ENCODE data around the gene TSPAN2.

TSPAN2 gene

DNA sequence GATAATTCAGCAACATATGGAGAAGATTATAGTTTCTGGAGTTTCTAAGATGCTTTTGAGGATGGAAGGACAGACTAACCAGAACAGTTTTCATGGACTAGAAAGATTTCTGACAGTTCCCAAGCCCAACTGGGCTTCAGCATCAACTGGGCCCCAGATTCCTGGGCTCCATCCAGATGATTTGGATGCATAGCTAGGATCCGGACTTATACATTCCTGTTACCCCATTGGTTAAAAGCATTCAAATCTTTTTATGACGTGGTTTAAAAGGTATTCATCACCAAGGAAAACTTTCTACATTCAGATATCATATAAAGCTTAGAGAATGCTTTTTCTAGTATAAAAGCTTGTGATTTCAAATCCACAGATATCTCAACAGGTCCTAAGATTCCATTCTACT is 30.0 kb downstream of the TSPAN2 start:
- Histone ChIP-seq H3K27ac (ENCODE audit: low read depth, low read length) (no peak overlapping the region), H3K36me3 (ENCODE audit: insufficient read depth, low read length) (peaks cover 54% of the 10 kb centered on the region), H3K4me3 (ENCODE audit: low read depth in 1 of 2, low read length in 2 of 2) (no peak overlapping the region), H3K9me3 (ENCODE audit: low read length) (no peaks in the 10 kb centered on the region), H3K9ac (ENCODE audit: low read length) (no peak overlapping the region), H3K27me3 (ENCODE audit: control insufficient read depth in 1 of 2, insufficient read depth in 2 of 2, low read length in 2 of 2) (no peaks in the 10 kb centered on the region), H3K4me1 (ENCODE audit: insufficient read depth, low read length) (peaks cover 31% of the 10 kb centered on the region)

DNA sequence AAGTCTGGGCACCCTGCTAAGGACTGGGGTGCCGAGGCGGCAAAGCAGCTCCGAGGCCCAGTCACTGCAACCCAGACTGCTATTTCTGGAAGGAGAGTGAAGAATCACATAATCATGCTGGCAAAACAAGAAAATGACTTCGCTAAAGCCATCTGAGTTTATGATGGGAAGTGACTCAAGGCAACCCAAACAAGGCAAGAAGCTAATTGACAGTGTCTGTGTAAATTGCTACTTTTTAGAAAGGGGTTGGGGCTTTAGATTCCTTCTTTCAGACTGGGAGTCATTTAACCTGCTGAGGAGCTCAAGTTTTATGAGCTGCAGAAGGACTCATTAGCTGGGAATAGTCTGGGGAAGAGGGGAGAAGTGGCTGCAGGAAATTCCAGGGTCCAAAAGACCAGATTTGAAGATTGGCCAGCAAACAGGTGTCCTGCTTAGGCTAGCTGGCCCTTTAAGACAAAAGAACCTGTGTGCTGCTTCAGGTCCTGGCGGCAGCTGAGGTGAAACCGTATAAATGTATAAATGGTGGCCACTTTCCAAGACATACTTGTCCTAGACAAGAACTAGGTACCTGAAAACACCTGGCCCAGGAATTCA is 31.5 kb downstream of the TSPAN2 start:
- H3K27ac ChIP-seq (ENCODE audit: low read depth, low read length), result no peak overlapping the region
- H3K4me3 ChIP-seq (ENCODE audit: low read depth in 1 of 2, low read length in 2 of 2), result no peak overlapping the region
- no peak overlapping the region for H3K9ac ChIP-seq (ENCODE audit: low read length)
- H3K36me3 ChIP-seq (ENCODE audit: insufficient read depth, low read length), result peaks cover 57% of the 10 kb centered on the region
- no peaks in the 10 kb centered on the region for H3K9me3 ChIP-seq (ENCODE audit: low read length)
- no peaks in the 10 kb centered on the region for H3K27me3 ChIP-seq (ENCODE audit: control insufficient read depth in 1 of 2, insufficient read depth in 2 of 2, low read length in 2 of 2)
- peaks cover 24% of the 10 kb centered on the region for H3K4me1 ChIP-seq (ENCODE audit: insufficient read depth, low read length)

DNA sequence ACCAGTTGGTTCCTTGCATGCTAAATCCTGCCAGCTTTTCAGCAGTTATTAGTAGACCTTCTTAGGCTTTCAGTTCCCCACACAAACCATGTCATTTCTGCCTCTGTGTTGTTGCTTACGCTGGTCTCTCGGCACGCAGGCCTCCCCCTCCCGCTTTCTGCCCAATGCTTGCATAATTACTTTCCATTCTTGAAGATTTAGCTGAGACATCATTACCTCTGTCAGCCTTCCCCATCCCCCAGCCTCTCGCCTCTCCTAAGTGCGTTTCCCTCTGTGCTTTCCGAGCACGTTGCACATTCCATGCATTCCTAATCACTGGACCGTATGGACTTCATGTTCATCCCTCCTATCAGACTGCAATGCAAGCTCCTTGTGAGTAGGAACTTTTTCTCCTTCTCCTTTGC is 32.9 kb downstream of the TSPAN2 start:
- peaks cover 18% of the 10 kb centered on the region for H3K4me1 ChIP-seq (ENCODE audit: insufficient read depth, low read length)
- peaks cover 60% of the 10 kb centered on the region for H3K36me3 ChIP-seq (ENCODE audit: insufficient read depth, low read length)
- H3K9ac ChIP-seq (ENCODE audit: low read length), result no peak overlapping the region
- no peaks in the 10 kb centered on the region for H3K27me3 ChIP-seq (ENCODE audit: control insufficient read depth in 1 of 2, insufficient read depth in 2 of 2, low read length in 2 of 2)
- H3K27ac ChIP-seq (ENCODE audit: low read depth, low read length), result peak overlapping the region; percentile 53
- H3K4me3 ChIP-seq (ENCODE audit: low read depth in 1 of 2, low read length in 2 of 2), result no peak overlapping the region
- H3K9me3 ChIP-seq (ENCODE audit: low read length), result no peaks in the 10 kb centered on the region

DNA sequence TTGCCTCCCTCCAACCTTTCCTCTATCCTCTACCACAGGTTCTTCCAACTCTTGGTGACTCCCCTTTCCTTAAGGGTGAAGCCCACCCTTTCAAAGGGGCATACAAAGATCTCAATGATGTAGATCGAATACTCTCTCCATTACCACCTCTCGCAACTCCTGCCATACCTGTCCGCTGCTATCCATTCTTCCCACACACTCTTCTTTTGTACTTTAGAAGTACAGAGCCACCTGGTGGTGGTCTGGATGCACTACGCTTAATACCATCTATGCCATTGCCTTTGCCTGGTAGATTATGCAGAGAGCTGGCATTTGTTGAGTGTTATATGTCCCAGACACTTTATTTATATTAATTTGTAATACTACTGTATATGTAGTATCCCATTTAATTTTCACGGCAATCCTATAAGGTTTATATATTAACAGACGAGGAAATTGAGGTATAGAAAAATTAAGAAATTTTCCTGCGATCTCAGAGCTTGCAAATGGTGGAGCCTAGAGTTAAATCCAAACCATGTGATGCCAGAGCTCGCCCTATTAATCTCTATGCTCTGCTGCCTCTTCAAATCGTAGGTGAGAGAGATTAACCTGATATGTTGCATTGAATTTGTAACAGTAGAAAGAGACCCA is 36.7 kb downstream of the TSPAN2 start:
- H3K4me1 ChIP-seq (ENCODE audit: insufficient read depth, low read length), result peaks cover 21% of the 10 kb centered on the region
- H3K27ac ChIP-seq (ENCODE audit: low read depth, low read length), result no peak overlapping the region
- no peaks in the 10 kb centered on the region for H3K9me3 ChIP-seq (ENCODE audit: low read length)
- H3K36me3 ChIP-seq (ENCODE audit: insufficient read depth, low read length), result peaks cover 40% of the 10 kb centered on the region
- H3K27me3 ChIP-seq (ENCODE audit: control insufficient read depth in 1 of 2, insufficient read depth in 2 of 2, low read length in 2 of 2), result no peaks in the 10 kb centered on the region
- H3K9ac ChIP-seq (ENCODE audit: low read length), result no peak overlapping the region
- no peak overlapping the region for H3K4me3 ChIP-seq (ENCODE audit: low read depth in 1 of 2, low read length in 2 of 2)

DNA sequence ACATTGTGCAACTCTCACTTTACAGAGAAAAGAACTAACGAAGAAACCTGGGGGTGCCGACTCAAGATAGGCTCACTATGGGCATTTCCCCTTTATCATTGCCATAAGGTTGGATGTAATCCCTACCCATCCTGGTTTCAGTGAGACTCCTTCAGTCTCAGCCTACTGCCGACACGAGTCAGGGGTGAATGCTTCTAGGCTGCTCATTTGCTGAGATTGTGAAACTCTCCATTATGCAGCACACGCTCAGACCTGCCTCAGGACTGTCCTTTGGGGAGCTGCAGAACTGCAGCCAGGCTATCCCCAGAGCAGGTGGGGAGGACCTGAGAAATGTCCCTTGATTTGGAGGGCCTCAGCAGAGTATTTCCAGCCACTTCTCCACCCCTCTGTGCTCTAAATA is 37.5 kb downstream of the TSPAN2 start:
- Histone ChIP-seq H3K27ac (ENCODE audit: low read depth, low read length) (no peak overlapping the region), H3K36me3 (ENCODE audit: insufficient read depth, low read length) (peaks cover 38% of the 10 kb centered on the region), H3K27me3 (ENCODE audit: control insufficient read depth in 1 of 2, insufficient read depth in 2 of 2, low read length in 2 of 2) (no peaks in the 10 kb centered on the region), H3K4me1 (ENCODE audit: insufficient read depth, low read length) (peaks cover 16% of the 10 kb centered on the region), H3K4me3 (ENCODE audit: low read depth in 1 of 2, low read length in 2 of 2) (no peak overlapping the region), H3K9me3 (ENCODE audit: low read length) (no peaks in the 10 kb centered on the region), H3K9ac (ENCODE audit: low read length) (no peak overlapping the region)

GRCh38 chr1:115046751-115047150 is 42.6 kb downstream of the TSPAN2 start:
- Histone ChIP-seq H3K9ac (ENCODE audit: low read length) (no peak overlapping the region), H3K9me3 (ENCODE audit: low read length) (no peaks in the 10 kb centered on the region), H3K4me3 (ENCODE audit: low read depth in 1 of 2, low read length in 2 of 2) (no peak overlapping the region), H3K27ac (ENCODE audit: low read depth, low read length) (no peak overlapping the region), H3K27me3 (ENCODE audit: control insufficient read depth in 1 of 2, insufficient read depth in 2 of 2, low read length in 2 of 2) (no peaks in the 10 kb centered on the region), H3K36me3 (ENCODE audit: insufficient read depth, low read length) (peaks cover 28% of the 10 kb centered on the region), H3K4me1 (ENCODE audit: insufficient read depth, low read length) (peaks cover 10% of the 10 kb centered on the region)

DNA sequence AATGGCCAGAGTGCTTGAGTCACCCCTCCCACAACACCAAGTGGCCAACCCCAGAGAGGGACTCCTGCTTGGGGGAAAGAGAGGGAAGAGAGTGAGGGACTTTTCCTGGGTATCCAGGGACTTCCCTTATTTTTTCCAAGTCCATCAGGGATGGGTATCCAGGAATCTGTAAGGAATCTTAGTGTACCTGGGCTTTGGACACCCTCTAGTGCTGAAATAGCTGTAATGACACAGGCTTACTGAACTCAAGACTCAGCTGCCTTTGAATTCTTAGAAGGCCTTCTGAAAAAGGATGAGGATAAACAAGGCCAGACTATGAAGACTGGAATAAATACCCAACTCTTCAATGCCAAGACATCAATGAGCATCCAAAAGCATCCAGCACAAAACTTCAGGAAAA is 47.6 kb downstream of the TSPAN2 start:
- Histone ChIP-seq H3K4me1 (ENCODE audit: insufficient read depth, low read length) (no peaks in the 10 kb centered on the region), H3K9ac (ENCODE audit: low read length) (no peak overlapping the region), H3K27me3 (ENCODE audit: control insufficient read depth in 1 of 2, insufficient read depth in 2 of 2, low read length in 2 of 2) (no peaks in the 10 kb centered on the region), H3K9me3 (ENCODE audit: low read length) (no peaks in the 10 kb centered on the region), H3K27ac (ENCODE audit: low read depth, low read length) (no peak overlapping the region), H3K36me3 (ENCODE audit: insufficient read depth, low read length) (peaks cover 26% of the 10 kb centered on the region), H3K4me3 (ENCODE audit: low read depth in 1 of 2, low read length in 2 of 2) (no peak overlapping the region)

GRCh38 chr1:115040501-115040900 is 48.8 kb downstream of the TSPAN2 start:
- H3K4me3 ChIP-seq (ENCODE audit: low read depth in 1 of 2, low read length in 2 of 2), result no peak overlapping the region
- H3K9ac ChIP-seq (ENCODE audit: low read length), result no peak overlapping the region
- peaks cover 26% of the 10 kb centered on the region for H3K36me3 ChIP-seq (ENCODE audit: insufficient read depth, low read length)
- H3K4me1 ChIP-seq (ENCODE audit: insufficient read depth, low read length), result no peaks in the 10 kb centered on the region
- no peaks in the 10 kb centered on the region for H3K9me3 ChIP-seq (ENCODE audit: low read length)
- no peak overlapping the region for H3K27ac ChIP-seq (ENCODE audit: low read depth, low read length)
- H3K27me3 ChIP-seq (ENCODE audit: control insufficient read depth in 1 of 2, insufficient read depth in 2 of 2, low read length in 2 of 2), result no peaks in the 10 kb centered on the region

DNA sequence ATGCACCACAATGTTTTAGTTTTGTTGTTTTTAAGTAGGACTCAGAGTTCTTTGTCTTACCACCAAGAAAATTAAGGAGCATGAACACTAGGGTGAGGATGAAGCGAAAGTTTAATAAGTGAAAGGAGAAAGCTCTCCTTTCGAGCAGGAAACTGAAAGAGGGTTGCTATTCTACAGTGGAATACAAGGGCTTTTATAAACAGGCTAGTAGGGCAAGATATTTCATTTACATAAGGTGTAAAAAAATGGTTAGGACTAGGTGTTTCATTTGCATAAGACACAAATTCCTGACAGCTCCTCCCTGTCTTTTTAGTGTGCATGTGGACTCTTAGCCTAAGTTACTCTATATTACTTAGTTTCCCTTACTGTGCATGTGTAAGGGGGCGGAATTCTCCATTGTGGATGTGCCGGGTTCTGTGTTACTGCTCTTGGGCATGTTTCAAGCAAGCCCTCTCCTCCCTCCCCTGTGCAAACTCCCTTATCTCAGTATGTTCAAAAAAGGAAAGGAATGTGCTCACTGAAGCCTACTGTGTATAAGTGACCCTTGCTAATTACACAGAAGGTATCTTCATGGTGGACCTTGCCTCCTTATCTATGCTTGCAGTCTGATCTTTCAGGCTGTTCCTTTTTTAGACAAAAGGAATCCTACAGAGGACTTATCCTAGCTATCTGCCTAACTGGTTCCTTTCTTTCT is 52.3 kb downstream of the TSPAN2 start:
- Histone ChIP-seq H3K9ac (ENCODE audit: low read length) (no peak overlapping the region), H3K9me3 (ENCODE audit: low read length) (no peaks in the 10 kb centered on the region), H3K27ac (ENCODE audit: low read depth, low read length) (no peak overlapping the region), H3K4me1 (ENCODE audit: insufficient read depth, low read length) (no peaks in the 10 kb centered on the region), H3K4me3 (ENCODE audit: low read depth in 1 of 2, low read length in 2 of 2) (no peak overlapping the region), H3K27me3 (ENCODE audit: control insufficient read depth in 1 of 2, insufficient read depth in 2 of 2, low read length in 2 of 2) (no peaks in the 10 kb centered on the region), H3K36me3 (ENCODE audit: insufficient read depth, low read length) (peaks cover 19% of the 10 kb centered on the region)

DNA sequence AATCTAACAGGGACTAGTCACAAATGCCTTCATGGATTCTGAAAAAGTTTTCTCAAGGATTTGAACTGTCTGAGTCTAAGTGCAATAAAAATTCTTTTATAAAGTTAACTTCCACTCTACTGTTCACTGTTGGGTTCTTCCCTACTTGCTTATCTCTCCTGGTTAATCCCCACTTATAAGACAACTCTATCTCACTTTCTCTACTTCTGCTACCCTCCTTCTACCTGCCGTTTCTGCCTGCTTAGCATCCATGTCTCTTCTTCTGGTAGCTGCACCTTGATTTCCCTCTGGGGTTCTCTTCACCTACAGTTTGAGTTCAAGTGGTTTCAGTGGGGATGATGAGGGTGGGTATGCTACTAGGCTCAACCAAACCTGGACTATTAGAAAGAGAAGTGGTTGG is 53.7 kb downstream of the TSPAN2 start:
- Histone ChIP-seq H3K4me1 (ENCODE audit: insufficient read depth, low read length) (no peaks in the 10 kb centered on the region), H3K27me3 (ENCODE audit: control insufficient read depth in 1 of 2, insufficient read depth in 2 of 2, low read length in 2 of 2) (no peaks in the 10 kb centered on the region)

DNA sequence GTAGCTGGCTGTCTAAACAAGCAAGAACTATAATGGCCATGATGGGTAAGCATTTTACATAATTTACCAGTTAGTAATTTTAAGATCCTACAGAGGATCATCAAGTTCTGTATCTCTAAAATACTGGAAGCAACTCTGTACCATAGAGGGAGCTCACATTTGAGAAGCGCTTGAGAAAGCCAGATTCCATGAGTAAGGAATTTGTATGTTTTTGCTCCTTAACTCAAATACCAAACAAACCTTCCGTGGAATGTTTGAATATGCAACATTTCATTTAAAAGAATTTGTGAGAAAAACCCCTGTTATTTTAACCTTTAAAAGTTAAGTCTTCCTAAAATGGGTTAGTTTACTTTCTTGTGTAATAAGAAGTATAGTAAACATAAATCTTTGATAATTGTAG is 57.7 kb downstream of the TSPAN2 start:
- H3K4me3 ChIP-seq (ENCODE audit: low read depth in 1 of 2, low read length in 2 of 2), result no peak overlapping the region
- no peaks in the 10 kb centered on the region for H3K4me1 ChIP-seq (ENCODE audit: insufficient read depth, low read length)
- H3K36me3 ChIP-seq (ENCODE audit: insufficient read depth, low read length), result no peaks in the 10 kb centered on the region
- no peaks in the 10 kb centered on the region for H3K9me3 ChIP-seq (ENCODE audit: low read length)
- no peaks in the 10 kb centered on the region for H3K27me3 ChIP-seq (ENCODE audit: control insufficient read depth in 1 of 2, insufficient read depth in 2 of 2, low read length in 2 of 2)
- no peak overlapping the region for H3K9ac ChIP-seq (ENCODE audit: low read length)
- H3K27ac ChIP-seq (ENCODE audit: low read depth, low read length), result no peak overlapping the region

More for the DNA sequence above, 53.7 kb downstream of the TSPAN2 start:
- Histone ChIP-seq H3K27ac (ENCODE audit: low read depth, low read length) (no peak overlapping the region), H3K4me3 (ENCODE audit: low read depth in 1 of 2, low read length in 2 of 2) (no peak overlapping the region), H3K9ac (ENCODE audit: low read length) (no peak overlapping the region), H3K9me3 (ENCODE audit: low read length) (no peaks in the 10 kb centered on the region), H3K36me3 (ENCODE audit: insufficient read depth, low read length) (peaks cover 6% of the 10 kb centered on the region)

DNA sequence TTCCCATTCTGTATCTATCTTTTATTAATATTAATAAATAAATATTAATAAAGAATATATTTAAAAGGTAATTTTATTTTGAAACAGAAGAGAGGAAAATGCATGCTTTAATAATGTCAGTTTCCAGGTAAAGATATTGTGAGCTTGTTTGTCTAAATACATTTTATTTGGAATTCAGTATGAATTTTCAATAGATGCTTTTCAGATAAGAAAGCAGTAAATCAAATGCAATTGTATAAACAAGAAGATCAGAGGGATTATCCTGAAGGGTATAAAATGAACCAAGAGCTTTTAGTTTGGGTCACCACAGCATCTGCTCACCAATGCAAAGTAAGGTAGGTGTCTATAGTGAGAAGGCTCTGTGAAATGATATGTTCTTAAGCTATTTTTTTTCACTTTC is 59.8 kb downstream of the TSPAN2 start, which contains the start of gene TSHB:
TSHB (plus strand) TSS at position 301 of the 400 bp plus-strand sequence. CDS start 3,537 bp downstream, outside the sequence.
- Histone ChIP-seq H3K36me3 (ENCODE audit: insufficient read depth, low read length) (no peaks in the 10 kb centered on the region), H3K9me3 (ENCODE audit: low read length) (no peaks in the 10 kb centered on the region), H3K4me3 (ENCODE audit: low read depth in 1 of 2, low read length in 2 of 2) (no peak within 1 kb of the TSS), H3K4me1 (ENCODE audit: insufficient read depth, low read length) (no peaks in the 10 kb centered on the region), H3K9ac (ENCODE audit: low read length) (no peak within 1 kb of the TSS), H3K27ac (ENCODE audit: low read depth, low read length) (no peak within 1 kb of the TSS), H3K27me3 (ENCODE audit: control insufficient read depth in 1 of 2, insufficient read depth in 2 of 2, low read length in 2 of 2) (no peaks in the 10 kb centered on the region)

Data from muscle layer of colon (tissue), 2 donors.